ENCODE measurements around the gene HLX. TPM values are rescaled to one million over a fixed set of nuclear protein-coding genes. Genes with fewer than 3 reads are reported as not detected.
A peak's percentile ranks its signal among the peaks of the same experiment; 100 is the strongest.

Gene HLX
- total and polyA plus RNA-seq, 9 of the 15 experiments (the other 6 are each of a cell fraction or from before 2014, with no cell fraction given), result 0.10 to 3.0 (median 1.6) TPM

DNA sequence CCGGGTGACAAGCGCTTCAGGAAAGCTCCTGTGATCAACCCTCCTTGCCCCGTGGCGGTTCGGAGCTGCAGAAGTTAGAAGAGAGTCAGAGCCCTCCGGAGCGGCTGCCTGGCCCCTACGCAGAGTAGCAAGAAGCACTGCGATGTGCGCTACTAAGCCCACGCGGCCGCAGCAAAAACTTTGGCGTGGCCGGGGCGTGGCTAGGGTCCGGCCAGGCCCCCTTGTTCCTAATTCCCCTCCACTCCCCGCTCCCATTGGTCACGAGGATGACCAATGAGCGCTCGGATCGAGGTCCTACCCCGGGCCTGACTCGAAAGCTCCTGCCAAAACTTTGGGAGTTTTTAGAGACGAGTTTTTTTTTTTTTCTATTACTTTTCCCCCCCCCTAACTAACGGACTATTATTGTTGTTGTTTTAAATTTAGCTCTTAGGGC, at the start of gene HLX (continued):
- TF ChIP-seq MGA (IDR thresholded peaks at IDR 0.05) (peak; percentile 60), HMGN3 (IDR thresholded peaks at IDR 0.05; ENCODE audit: borderline replicate concordance, extremely low read depth, insufficient read length, low read depth, low read length) (peak; percentile 6), ZNF561 (CRISPR knock-in tag; conservative IDR thresholded peaks at IDR 0.05) (no peak), HIVEP1 (CRISPR knock-in tag; IDR thresholded peaks at IDR 0.05) (no peak), ZC3H11A (IDR thresholded peaks at IDR 0.05; ENCODE audit: low read depth, low read length) (no peak), ZZZ3 (IDR thresholded peaks at IDR 0.05) (no peak), PHF8 (IDR thresholded peaks at IDR 0.05; ENCODE audit: borderline replicate concordance, low read length) (no peak)
- TF ChIP-seq, protein P1, sequence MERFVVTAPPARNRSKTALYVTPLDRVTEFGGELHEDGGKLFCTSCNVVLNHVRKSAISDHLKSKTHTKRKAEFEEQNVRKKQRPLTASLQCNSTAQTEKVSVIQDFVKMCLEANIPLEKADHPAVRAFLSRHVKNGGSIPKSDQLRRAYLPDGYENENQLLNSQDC (CRISPR knock-in tag; IDR thresholded peaks at IDR 0.05), result no peak
- TF ChIP-seq, protein P2, sequence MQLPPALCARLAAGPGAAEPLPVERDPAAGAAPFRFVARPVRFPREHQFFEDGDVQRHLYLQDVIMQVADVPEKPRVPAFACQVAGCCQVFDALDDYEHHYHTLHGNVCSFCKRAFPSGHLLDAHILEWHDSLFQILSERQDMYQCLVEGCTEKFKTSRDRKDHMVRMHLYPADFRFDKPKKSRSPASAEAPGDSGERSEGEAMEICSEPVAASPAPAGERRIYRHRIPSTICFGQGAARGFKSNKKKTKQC (CRISPR knock-in tag; IDR thresholded peaks at IDR 0.05), result no peak
- TF ChIP-seq, protein P3, sequence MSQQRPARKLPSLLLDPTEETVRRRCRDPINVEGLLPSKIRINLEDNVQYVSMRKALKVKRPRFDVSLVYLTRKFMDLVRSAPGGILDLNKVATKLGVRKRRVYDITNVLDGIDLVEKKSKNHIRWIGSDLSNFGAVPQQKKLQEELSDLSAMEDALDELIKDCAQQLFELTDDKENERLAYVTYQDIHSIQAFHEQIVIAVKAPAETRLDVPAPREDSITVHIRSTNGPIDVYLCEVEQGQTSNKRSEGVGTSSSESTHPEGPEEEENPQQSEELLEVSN (IDR thresholded peaks at IDR 0.05; ENCODE audit: borderline replicate concordance in 1 of 2, extremely low read depth in 1 of 2, insufficient read depth in 1 of 2, insufficient read length in 1 of 2, low read depth in 1 of 2, low read length in 1 of 2, poor library complexity in 1 of 2, severe bottlenecking in 1 of 2), result peak in 1 of 2 experiments; percentile 64
- TF ChIP-seq, protein P4, sequence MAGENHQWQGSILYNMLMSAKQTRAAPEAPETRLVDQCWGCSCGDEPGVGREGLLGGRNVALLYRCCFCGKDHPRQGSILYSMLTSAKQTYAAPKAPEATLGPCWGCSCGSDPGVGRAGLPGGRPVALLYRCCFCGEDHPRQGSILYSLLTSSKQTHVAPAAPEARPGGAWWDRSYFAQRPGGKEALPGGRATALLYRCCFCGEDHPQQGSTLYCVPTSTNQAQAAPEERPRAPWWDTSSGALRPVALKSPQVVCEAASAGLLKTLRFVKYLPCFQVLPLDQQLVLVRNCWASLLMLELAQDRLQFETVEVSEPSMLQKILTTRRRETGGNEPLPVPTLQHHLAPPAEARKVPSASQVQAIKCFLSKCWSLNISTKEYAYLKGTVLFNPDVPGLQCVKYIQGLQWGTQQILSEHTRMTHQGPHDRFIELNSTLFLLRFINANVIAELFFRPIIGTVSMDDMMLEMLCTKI (IDR thresholded peaks at IDR 0.05; ENCODE audit: partially characterized antibody), result no peak

All from K562 (cell line).